HepG2 (cell line): ENCODE results near the gene WTAP. TPM values are rescaled to one million over a fixed set of nuclear protein-coding genes. Genes with fewer than 3 reads are reported as not detected.

Experiments
- GTF2F1 ChIP-seq: fragments of 150-350 bp; IDR thresholded peaks from 2 replicates; pipeline ENCODE4 v1.6.1; 2014; ENCODE audit warnings: low read length
- JUNB ChIP-seq: sonication (generic); formaldehyde crosslinking; IDR thresholded peaks from 2 replicates; pipeline ENCODE4 v1.8.0; 2022; ENCODE audit warnings: missing genetic modification reagents, mild to moderate bottlenecking, borderline replicate concordance
- NBN ChIP-seq: fragments of 450-650 bp; conservative IDR thresholded peaks from 2 replicates; pipeline ENCODE4 v1.6.1; 2017
- PCBP1 ChIP-seq: fragments of 200-400 bp; formaldehyde crosslinking; IDR thresholded peaks from 2 replicates; pipeline ENCODE4 v1.6.1; 2017; ENCODE audit warnings: mild to moderate bottlenecking, low read depth, low read length, borderline replicate concordance
- POGK ChIP-seq: sonication (generic); formaldehyde crosslinking; conservative IDR thresholded peaks from 2 replicates; pipeline ENCODE4 v1.8.0; 2022; ENCODE audit warnings: mild to moderate bottlenecking, moderate library complexity, missing genetic modification reagents
- PRDM10 ChIP-seq: sonication (generic); formaldehyde crosslinking; IDR thresholded peaks from 2 replicates; pipeline ENCODE4 v1.4.0; 2020; ENCODE audit warnings: low read depth, missing genetic modification reagents
- SKI ChIP-seq: fragments of 450-650 bp; IDR thresholded peaks from one replicate; pipeline ENCODE4 v1.6.1; 2018; ENCODE audit warnings: mild to moderate bottlenecking; ENCODE audit not compliant: partially characterized antibody
- TBX3 ChIP-seq: fragments of 450-650 bp; IDR thresholded peaks from 2 replicates; pipeline ENCODE4 v1.6.1; 2017; ENCODE audit warnings: antibody characterized with exemption, mild to moderate bottlenecking, inconsistent platforms, borderline replicate concordance
- TMF1 ChIP-seq: sonication (generic); formaldehyde crosslinking; IDR thresholded peaks from 2 replicates; pipeline ENCODE4 v1.8.1; 2022; ENCODE audit warnings: low read depth, missing genetic modification reagents
- TP53 ChIP-seq: sonication (generic); formaldehyde crosslinking; conservative IDR thresholded peaks from 2 replicates; pipeline ENCODE4 v1.4.0; 2020; ENCODE audit warnings: missing genetic modification reagents
- ZNF142 ChIP-seq: sonication (generic); formaldehyde crosslinking; IDR thresholded peaks from 2 replicates; pipeline ENCODE4 v1.4.0; 2020; ENCODE audit warnings: missing genetic modification reagents
- ZNF180 ChIP-seq: sonication (generic); formaldehyde crosslinking; IDR thresholded peaks from 2 replicates; pipeline ENCODE4 v1.4.0; 2020; ENCODE audit warnings: low read depth, missing genetic modification reagents, borderline replicate concordance
- ZNF251 ChIP-seq: sonication (generic); formaldehyde crosslinking; IDR thresholded peaks from 2 replicates; pipeline ENCODE4 v1.9.0; 2021; ENCODE audit warnings: mild to moderate bottlenecking, missing genetic modification reagents
- ZNF343 ChIP-seq: sonication (generic); formaldehyde crosslinking; IDR thresholded peaks from 2 replicates; pipeline ENCODE4 v1.4.0; 2020; ENCODE audit warnings: mild to moderate bottlenecking, missing genetic modification reagents
- ZNF563 ChIP-seq: sonication (generic); formaldehyde crosslinking; IDR thresholded peaks from 2 replicates; pipeline ENCODE4 v1.8.0; 2022; ENCODE audit warnings: mild to moderate bottlenecking, moderate library complexity, missing genetic modification reagents
- ZNF773 ChIP-seq: sonication (generic); formaldehyde crosslinking; IDR thresholded peaks from 2 replicates; pipeline ENCODE4 v1.4.0; 2020; ENCODE audit warnings: missing genetic modification reagents, borderline replicate concordance
- ZNF792 ChIP-seq: IDR thresholded peaks from 2 replicates; pipeline ENCODE4 v1.6.1; 2016
- ZNF879 ChIP-seq: sonication (generic); formaldehyde crosslinking; IDR thresholded peaks from 2 replicates; pipeline ENCODE4 v1.8.1; 2023; ENCODE audit warnings: missing genetic modification reagents
- polyA plus RNA-seq, 8 experiments: library from polyadenylated mRNA; depleted of rRNA in 3 of 8; stranded (reverse) in 7 of 8; unstranded in 1 of 8; fragments of >200 nt; fragmentation: Illumina TruSeq in 4 of 8; extraction: Trizol in 4 of 8; gene quantifications; 2 replicates each; pipeline versions ENCODE4 v1.2.1 to v1.2.3, GENCODE V29; 2011 to 2016; ENCODE audit warnings: low read depth in 4 of 8, missing spikeins in 1 of 8, mixed read lengths in 1 of 8; ENCODE audit not compliant: insufficient read depth in 1 of 8
- total RNA-seq, 5 experiments: library from RNA; depleted of rRNA; stranded (reverse); fragments of >200 nt; fragmentation: Illumina TruSeq; extraction: Trizol; gene quantifications; 2 replicates each; pipeline ENCODE4 v1.2.3, GENCODE V29; 2016; ENCODE audit warnings: low read depth in 1 of 5

The WTAP gene
- total and polyA plus RNA-seq, 2 of the 13 experiments (the other 11 are each of a cell fraction or from before 2014, with no cell fraction given) = 31.6 to 167 TPM

GRCh38 chr6:159761873-159762680 is 34.8 kb downstream of the WTAP start, which contains the start of gene ACAT2 (continued):
- TF ChIP-seq JUNB (CRISPR knock-in tag) (no peak), PRDM10 (CRISPR knock-in tag) (peak; percentile 94), ZNF251 (no peak), SKI (peak; percentile 15), ZNF773 (CRISPR knock-in tag) (peak; percentile 74; the same call in 1 of the 2 replicates), ZNF879 (peak; percentile 48; the same call in 1 of the 2 replicates), TMF1 (CRISPR knock-in tag) (peak; percentile 66; the same call in 1 of the 2 replicates), ZNF792 (CRISPR knock-in tag) (no peak; the same call in 1 of the 2 replicates), GTF2F1 (no peak), POGK (no peak), TBX3 (no peak), ZNF563 (CRISPR knock-in tag) (peak; percentile 87), NBN (no peak), ZNF142 (peak; percentile 66), PCBP1 (peak; percentile 27; the same call in 1 of the 2 replicates), ZNF180 (no peak; the same call in 1 of the 2 replicates), ZNF343 (CRISPR knock-in tag) (peak; percentile 49; the same call in 1 of the 2 replicates), TP53 (peak; percentile 74; the same call in 1 of the 2 replicates)
